Kidney (tissue), 14 donors: Measurements from ENCODE around the gene LIFR. TPM values are rescaled to one million over a fixed set of nuclear protein-coding genes. Genes with fewer than 3 reads are reported as not detected.
A peak's percentile ranks its signal among the peaks of the same experiment; 100 is the strongest.

ENCODE experiments used
- DNase-seq, 5 donors: peaks; one replicate each; pipeline ENCODE4 v3.0.0-alpha.2; 2013 to 2020
- FAIRE-seq: peaks from 2 replicates; lab custom pipeline; 2012; peaks lifted over from hg19 to GRCh38; lab: Jason Lieb, UNC
- H3K27ac ChIP-seq, 2 donors: one replicate each; pipeline ENCODE4 v1.7.0; 2013; ENCODE audit warnings: low read depth in 2 of 2, low read length in 2 of 2, inconsistent platforms in 1 of 2
- H3K27me3 ChIP-seq: one replicate; pipeline ENCODE4 v1.7.1; 2013; ENCODE audit warnings: low read length, inconsistent platforms; ENCODE audit not compliant: control insufficient read depth, insufficient read depth
- H3K36me3 ChIP-seq, 3 donors: one replicate each; pipeline versions ENCODE4 v1.7.0 to v1.7.1; 2013; ENCODE audit warnings: low read length in 3 of 3, control low read depth in 1 of 3, inconsistent platforms in 1 of 3; ENCODE audit not compliant: insufficient read depth in 3 of 3, control insufficient read depth in 2 of 3
- H3K4me1 ChIP-seq, 3 donors: one replicate each; pipeline versions ENCODE4 v1.7.0 to v1.7.1; 2013; ENCODE audit warnings: low read length in 3 of 3, inconsistent platforms in 1 of 3, low read depth in 1 of 3; ENCODE audit not compliant: control insufficient read depth in 2 of 3, insufficient read depth in 2 of 3
- H3K4me3 ChIP-seq, 3 donors: one replicate each; pipeline versions ENCODE4 v1.7.0 to v1.8.1; 2013; ENCODE audit warnings: low read length in 3 of 3, control low read depth in 1 of 3, inconsistent platforms in 1 of 3
- H3K9ac ChIP-seq, 3 donors: one replicate each; pipeline versions ENCODE4 v1.7.0 to v1.7.1; 2013; ENCODE audit warnings: low read length in 3 of 3, control low read depth in 1 of 3, inconsistent platforms in 1 of 3
- H3K9me3 ChIP-seq, 3 donors: one replicate each; pipeline versions ENCODE4 v1.7.0 to v1.7.1; 2013; ENCODE audit warnings: low read length in 3 of 3, control low read depth in 1 of 3, inconsistent platforms in 1 of 3; ENCODE audit not compliant: control insufficient read depth in 2 of 3, insufficient read depth in 1 of 3
- intact Hi-C: fragments of 100-400 bp; cut with DNase I; formaldehyde crosslinking; loops from one replicate; pipeline ENCODE4 v1.11.1; 2022
- polyA plus RNA-seq: library from polyadenylated mRNA; stranded (reverse); fragments of 350-450 nt; fragmentation: Illumina TruSeq; extraction: RNeasy Lipid Tissue Mini Kit (QIAGEN cat#74804); gene quantifications from one replicate; pipeline ENCODE4 v1.2.3, GENCODE V29; 2014; ENCODE audit warnings: low read depth, low replicate concordance; ENCODE audit not compliant: insufficient read depth
- total RNA-seq: library from RNA; stranded (reverse); fragmentation: NEBNext Ultra II Directional; extraction: Animal tissue kit (Norgen Biotek cat#: 25700); gene quantifications from one replicate; pipeline ENCODE4 v1.2.1, GENCODE V29; 2021
- TF ChIP-seq, protein P1 (sequence below): IDR thresholded peaks from 3 replicates; pipeline ENCODE4 v1.5.1; 2012; ENCODE audit warnings: mild to moderate bottlenecking, moderate library complexity, borderline replicate concordance; ENCODE audit not compliant: insufficient read depth; ENCODE audit errors: extremely low read depth
- donor health status: control.
- donor health status: control.
- donor health status: control.
- donor health status: control.
- donor health status: control.
- donor health status: DM: yes; HTN: yes; CAD: no.
- donor health status: Normal renal cell carcinoma (clear cell type).

The LIFR gene
- total and polyA plus RNA-seq, 2 donors from 2014 or later: 8.5 to 90.1 TPM

DNA sequence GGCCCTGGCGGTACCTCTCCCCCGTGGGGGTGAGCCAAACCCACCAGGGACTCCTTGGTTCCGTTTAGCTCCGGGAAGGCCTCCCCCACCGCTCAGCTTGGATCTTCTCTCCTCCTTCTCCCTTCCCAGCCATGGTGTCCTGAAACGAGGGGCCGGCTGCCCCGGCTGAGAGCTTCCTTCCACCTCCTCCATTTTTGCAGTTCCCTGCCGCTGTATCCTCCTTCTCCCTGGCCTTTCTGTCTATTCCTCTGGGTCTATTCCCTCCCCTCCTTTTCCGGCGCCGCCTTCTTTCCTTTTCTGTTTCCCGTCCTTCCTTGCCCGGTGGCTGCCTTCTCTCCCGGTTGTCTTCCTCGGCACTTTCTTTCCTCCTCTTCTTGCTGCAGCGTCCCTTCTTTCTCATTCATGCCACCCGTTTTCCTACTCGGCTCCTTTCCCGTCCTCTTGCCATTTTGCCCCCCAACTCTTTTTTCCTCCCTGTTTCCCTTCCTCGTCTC, 110.4 kb downstream of the LIFR start:
- H3K27ac ChIP-seq: peak overlapping the region in 1 of 2 donors; percentile 54
- no peaks in the 10 kb centered on the region for H3K36me3 ChIP-seq
- no peaks in the 10 kb centered on the region for H3K9me3 ChIP-seq
- peak overlapping the region in 1 of 3 donors; percentile 55 for H3K4me3 ChIP-seq
- H3K9ac ChIP-seq: peak overlapping the region in 1 of 3 donors; percentile 34
- no peak for DNase-seq
- H3K4me1 ChIP-seq: peaks cover 0 to 7% (median 6%) of the 10 kb centered on the region in 3 donors
- FAIRE-seq: no peak
- H3K27me3 ChIP-seq: no peaks in the 10 kb centered on the region
- TF ChIP-seq, protein P1, sequence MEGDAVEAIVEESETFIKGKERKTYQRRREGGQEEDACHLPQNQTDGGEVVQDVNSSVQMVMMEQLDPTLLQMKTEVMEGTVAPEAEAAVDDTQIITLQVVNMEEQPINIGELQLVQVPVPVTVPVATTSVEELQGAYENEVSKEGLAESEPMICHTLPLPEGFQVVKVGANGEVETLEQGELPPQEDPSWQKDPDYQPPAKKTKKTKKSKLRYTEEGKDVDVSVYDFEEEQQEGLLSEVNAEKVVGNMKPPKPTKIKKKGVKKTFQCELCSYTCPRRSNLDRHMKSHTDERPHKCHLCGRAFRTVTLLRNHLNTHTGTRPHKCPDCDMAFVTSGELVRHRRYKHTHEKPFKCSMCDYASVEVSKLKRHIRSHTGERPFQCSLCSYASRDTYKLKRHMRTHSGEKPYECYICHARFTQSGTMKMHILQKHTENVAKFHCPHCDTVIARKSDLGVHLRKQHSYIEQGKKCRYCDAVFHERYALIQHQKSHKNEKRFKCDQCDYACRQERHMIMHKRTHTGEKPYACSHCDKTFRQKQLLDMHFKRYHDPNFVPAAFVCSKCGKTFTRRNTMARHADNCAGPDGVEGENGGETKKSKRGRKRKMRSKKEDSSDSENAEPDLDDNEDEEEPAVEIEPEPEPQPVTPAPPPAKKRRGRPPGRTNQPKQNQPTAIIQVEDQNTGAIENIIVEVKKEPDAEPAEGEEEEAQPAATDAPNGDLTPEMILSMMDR: no peak
- intact Hi-C loops: loop anchor here (10.0 kb wide), 1 partner anchor 359 kb away; no protein-coding TSS in a partner anchor

- Histone ChIP-seq H3K9me3 (no peaks in the 10 kb centered on the region), H3K4me3 (peak overlapping the region in 2 of 3 donors; percentile 36 to 55), H3K36me3 (no peaks in the 10 kb centered on the region), H3K27ac (peak overlapping the region; percentile 54 to 63), H3K9ac (peak overlapping the region in 1 of 3 donors; percentile 34), H3K4me1 (peaks cover 0 to 6% (median 2%) of the 10 kb centered on the region in 3 donors), H3K27me3 (no peaks in the 10 kb centered on the region)
- FAIRE-seq (no peak), DNase-seq (no peak)
- intact Hi-C loops: loop anchor here (10.0 kb wide), 1 partner anchor 359 kb away; no protein-coding TSS in a partner anchor
- TF ChIP-seq, protein P1: no peak
These were observed 110.9 kb downstream of the LIFR start for GRCh38 chr5:38445374-38446028.

DNA sequence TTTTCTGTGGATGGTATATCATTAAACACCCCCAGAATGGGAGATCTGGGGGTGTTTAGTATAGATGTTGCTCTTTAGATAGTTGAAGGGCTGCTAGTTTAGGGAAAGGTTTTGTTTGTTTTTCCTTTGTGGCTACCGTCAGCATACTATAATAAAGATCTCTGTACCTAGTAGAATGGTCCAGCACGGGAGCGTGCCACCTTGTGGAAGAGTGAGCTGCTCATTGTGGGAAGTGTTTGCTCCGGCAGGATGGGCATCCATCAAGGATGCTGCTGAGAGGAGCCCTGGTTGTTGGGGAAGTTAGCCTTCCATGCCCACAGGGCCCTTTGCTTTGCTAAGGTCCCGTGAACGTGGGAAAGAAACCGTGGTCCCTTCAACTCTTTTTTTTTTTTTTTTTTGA, 113.1 kb downstream of the LIFR start:
- Histone ChIP-seq H3K4me3 (no peak overlapping the region), H3K36me3 (no peaks in the 10 kb centered on the region), H3K27me3 (no peaks in the 10 kb centered on the region), H3K27ac (no peak overlapping the region), H3K4me1 (peaks cover 0 to 2% (median 0%) of the 10 kb centered on the region in 3 donors), H3K9me3 (no peaks in the 10 kb centered on the region), H3K9ac (no peak overlapping the region)
- DNase-seq (no peak), FAIRE-seq (no peak)
- intact Hi-C loops: loop anchor here (10.0 kb wide), 1 partner anchor 361 kb away; no protein-coding TSS in a partner anchor
- TF ChIP-seq, protein P1: no peak
